ENCODE measurements around the gene PARN. TPM values are rescaled to one million over a fixed set of nuclear protein-coding genes. Genes with fewer than 3 reads are reported as not detected.
A peak's percentile ranks its signal among the peaks of the same experiment; 100 is the strongest.
"Not testable (repeated sequence)": the region's sequence is repeated elsewhere in the genome, so short reads cannot be mapped to it uniquely, and the experiment has no call there.

The PARN gene
- total RNA-seq, 1 experiment from 2014 or later = 56.2 TPM

GRCh38 chr16:14420721-14421488 is 209.2 kb downstream of the PARN start:
- Histone ChIP-seq H3K27me3 (ENCODE audit: insufficient read depth, low read length) (no peaks in the 10 kb centered on the region), H2BK15ac (ENCODE audit: low read depth, low read length) (no peak overlapping the region), H3K79me1 (ENCODE audit: insufficient read depth, low read depth, low read length, poor library complexity, severe bottlenecking) (no peaks in the 10 kb centered on the region), H3K9me3 (ENCODE audit: control insufficient read depth, low read depth, low read length) (no peaks in the 10 kb centered on the region), H2AK5ac (ENCODE audit: insufficient read length, low read length) (no peak overlapping the region), H3T11ph (ENCODE audit: low read length) (no peak overlapping the region), H2BK12ac (ENCODE audit: insufficient read length, low read depth, low read length) (no peak overlapping the region), H2BK20ac (ENCODE audit: low read depth, low read length, poor library complexity, severe bottlenecking) (no peak overlapping the region), H2BK120ac (ENCODE audit: low read depth, low read length, poor library complexity, severe bottlenecking) (no peak overlapping the region), H4K5ac (ENCODE audit: insufficient read length, low read depth, low read length) (no peak overlapping the region), H3K27ac (ENCODE audit: insufficient read length, low read depth, low read length) (no peak overlapping the region), H4K91ac (ENCODE audit: insufficient read length, low read depth, low read length) (no peak overlapping the region), H3K4ac (ENCODE audit: low read depth, low read length) (no peak overlapping the region), H3K56ac (ENCODE audit: insufficient read length, low read depth, low read length) (no peak overlapping the region), H3K4me2 (ENCODE audit: insufficient read depth, insufficient read length, low read length) (no peak overlapping the region), H3K9ac (ENCODE audit: extremely low read depth, insufficient read length, low read length) (no peak overlapping the region), H3K23me2 (ENCODE audit: insufficient read length, low read depth, low read length, poor library complexity, severe bottlenecking) (no peaks in the 10 kb centered on the region), H2AFZ (ENCODE audit: low read length) (no peak overlapping the region), H3K4me1 (ENCODE audit: insufficient read depth, low read length) (no peaks in the 10 kb centered on the region), H4K8ac (replicated peaks; ENCODE audit: insufficient read length, low read depth, low read length) (no peak overlapping the region), H4K20me1 (ENCODE audit: control insufficient read depth, insufficient read depth, insufficient read length) (no peaks in the 10 kb centered on the region), H3K79me2 (ENCODE audit: insufficient read depth, low read length) (no peaks in the 10 kb centered on the region), H3K18ac (ENCODE audit: insufficient read length, low read depth, low read length) (no peak overlapping the region), H3K23ac (ENCODE audit: insufficient read length, low read depth, low read length) (no peak overlapping the region), H2BK5ac (ENCODE audit: insufficient read length, low read length) (no peak overlapping the region), H3K14ac (ENCODE audit: insufficient read depth, low read length) (no peak overlapping the region; the same call in 1 of the 2 replicates)
- TF ChIP-seq, protein P1, sequence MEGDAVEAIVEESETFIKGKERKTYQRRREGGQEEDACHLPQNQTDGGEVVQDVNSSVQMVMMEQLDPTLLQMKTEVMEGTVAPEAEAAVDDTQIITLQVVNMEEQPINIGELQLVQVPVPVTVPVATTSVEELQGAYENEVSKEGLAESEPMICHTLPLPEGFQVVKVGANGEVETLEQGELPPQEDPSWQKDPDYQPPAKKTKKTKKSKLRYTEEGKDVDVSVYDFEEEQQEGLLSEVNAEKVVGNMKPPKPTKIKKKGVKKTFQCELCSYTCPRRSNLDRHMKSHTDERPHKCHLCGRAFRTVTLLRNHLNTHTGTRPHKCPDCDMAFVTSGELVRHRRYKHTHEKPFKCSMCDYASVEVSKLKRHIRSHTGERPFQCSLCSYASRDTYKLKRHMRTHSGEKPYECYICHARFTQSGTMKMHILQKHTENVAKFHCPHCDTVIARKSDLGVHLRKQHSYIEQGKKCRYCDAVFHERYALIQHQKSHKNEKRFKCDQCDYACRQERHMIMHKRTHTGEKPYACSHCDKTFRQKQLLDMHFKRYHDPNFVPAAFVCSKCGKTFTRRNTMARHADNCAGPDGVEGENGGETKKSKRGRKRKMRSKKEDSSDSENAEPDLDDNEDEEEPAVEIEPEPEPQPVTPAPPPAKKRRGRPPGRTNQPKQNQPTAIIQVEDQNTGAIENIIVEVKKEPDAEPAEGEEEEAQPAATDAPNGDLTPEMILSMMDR (conservative IDR thresholded peaks at IDR 0.05) = no peak
- no peak for DNase-seq
- Mint-ChIP-seq H3K36me3 (ENCODE audit: insufficient read depth in 1 of 3, low read depth in 3 of 3) (peaks cover 0 to 8% (median 3%) of the 10 kb centered on the region in 3 experiments; a peak in 4 of 7 replicates), H3K4me1 (no peaks in the 10 kb centered on the region), H3K27me3 (ENCODE audit: low read depth) (no peaks in the 10 kb centered on the region), H3K4me3 (no peak overlapping the region), H3K27ac (no peak overlapping the region), H3K9me3 (peaks cover 1 to 12% of the 10 kb centered on the region in 2 experiments; a peak in 4 of 5 replicates)
- WGBS (ENCODE audit: extremely low coverage, insufficient read length, low lambda C conversion rate) = no CpG with 5 or more reads among the region's 18 CpGs

GRCh38 chr16:14420243-14420642 is 209.8 kb downstream of the PARN start:
- H3K4me1 Mint-ChIP-seq; H3T11ph ChIP-seq (ENCODE audit: low read length): not testable (repeated sequence)
- peak overlapping the region in 1 of 3 experiments; percentile 23; a peak in 1 of 7 replicates for H3K27ac Mint-ChIP-seq

More at GRCh38 chr16:14420243-14420642, 209.8 kb downstream of the PARN start:
- no CpG with 5 or more reads among the region's 4 CpGs for WGBS (ENCODE audit: extremely low coverage, insufficient read length, low lambda C conversion rate)
- not testable (repeated sequence) for H4K8ac ChIP-seq (replicated peaks; ENCODE audit: insufficient read length, low read depth, low read length); H2BK5ac ChIP-seq (ENCODE audit: insufficient read length, low read length); H3K36me3 Mint-ChIP-seq (ENCODE audit: insufficient read depth in 1 of 3, low read depth in 3 of 3); H3K4me2 ChIP-seq (ENCODE audit: insufficient read depth, insufficient read length, low read length); H3K18ac ChIP-seq (ENCODE audit: insufficient read length, low read depth, low read length); H4K91ac ChIP-seq (ENCODE audit: insufficient read length, low read depth, low read length); H2AFZ ChIP-seq (ENCODE audit: low read length); H3K4me3 Mint-ChIP-seq; H3K56ac ChIP-seq (ENCODE audit: insufficient read length, low read depth, low read length); H3K27me3 ChIP-seq (ENCODE audit: insufficient read depth, low read length); H3K4me1 ChIP-seq (ENCODE audit: insufficient read depth, low read length); H2BK12ac ChIP-seq (ENCODE audit: insufficient read length, low read depth, low read length); H2BK120ac ChIP-seq (ENCODE audit: low read depth, low read length, poor library complexity, severe bottlenecking); DNase-seq; H4K20me1 ChIP-seq (ENCODE audit: control insufficient read depth, insufficient read depth, insufficient read length); H3K79me2 ChIP-seq (ENCODE audit: insufficient read depth, low read length); H3K79me1 ChIP-seq (ENCODE audit: insufficient read depth, low read depth, low read length, poor library complexity, severe bottlenecking); H2AK5ac ChIP-seq (ENCODE audit: insufficient read length, low read length); H3K4ac ChIP-seq (ENCODE audit: low read depth, low read length); H3K23me2 ChIP-seq (ENCODE audit: insufficient read length, low read depth, low read length, poor library complexity, severe bottlenecking); H3K27ac ChIP-seq (ENCODE audit: insufficient read length, low read depth, low read length); H3K23ac ChIP-seq (ENCODE audit: insufficient read length, low read depth, low read length); H3K9ac ChIP-seq (ENCODE audit: extremely low read depth, insufficient read length, low read length); H3K9me3 ChIP-seq (ENCODE audit: control insufficient read depth, low read depth, low read length); H2BK20ac ChIP-seq (ENCODE audit: low read depth, low read length, poor library complexity, severe bottlenecking); H2BK15ac ChIP-seq (ENCODE audit: low read depth, low read length); H4K5ac ChIP-seq (ENCODE audit: insufficient read length, low read depth, low read length); H3K27me3 Mint-ChIP-seq (ENCODE audit: low read depth); H3K14ac ChIP-seq (ENCODE audit: insufficient read depth, low read length)
- peaks cover 4 to 15% of the 10 kb centered on the region in 2 experiments; a peak in 4 of 5 replicates for H3K9me3 Mint-ChIP-seq
